Stomach (tissue), 9 donors: ENCODE results near the gene METRNL. TPM values are rescaled to one million over a fixed set of nuclear protein-coding genes. Genes with fewer than 3 reads are reported as not detected.

Experiments used
- DNase-seq, 2 donors: peaks; one replicate each; pipeline versions ENCODE4 v3.0.0 to v3.0.0-alpha.2; 2013 to 2019
- H3K27ac ChIP-seq, 5 donors: fragments of 200-600 bp in 4 of 5; sonication (generic) in 4 of 5; one replicate each; pipeline ENCODE4 v1.5.1; 2013 to 2019; ENCODE audit warnings: mild to moderate bottlenecking in 1 of 5, moderate library complexity in 1 of 5
- H3K27me3 ChIP-seq, 3 donors: fragments of 200-600 bp; sonication (generic); one replicate each; pipeline ENCODE4 v1.5.1; 2017 to 2019; ENCODE audit warnings: mixed run types in 1 of 3
- H3K36me3 ChIP-seq, 4 donors: fragments of 200-600 bp; sonication (generic); 1 replicate in 3 of 4; 2 replicates in 1 of 4; pipeline ENCODE4 v1.5.1; 2016 to 2019
- H3K4me1 ChIP-seq, 4 donors: fragments of 200-600 bp; sonication (generic); one replicate each; pipeline ENCODE4 v1.5.1; 2016 to 2019
- H3K4me3 ChIP-seq, 4 donors: fragments of 200-600 bp; sonication (generic) in 3 of 4; one replicate each; pipeline ENCODE4 v1.5.1; 2016 to 2019; ENCODE audit warnings: mild to moderate bottlenecking in 1 of 4
- H3K9me3 ChIP-seq, 4 donors: fragments of 200-600 bp; sonication (generic); one replicate each; pipeline ENCODE4 v1.5.1; 2016 to 2019
- CTCF ChIP-seq, 7 experiments: fragments of 450-650 bp in 4 of 7; fragments of 200-600 bp in 3 of 7; sonication (generic) in 3 of 7; IDR thresholded peaks; one replicate each; pipeline ENCODE4 v1.5.1; 2016 to 2019; ENCODE audit warnings: antibody characterized with exemption in 7 of 7, control low read depth in 2 of 7, mild to moderate bottlenecking in 1 of 7
- EP300 ChIP-seq: sonication (generic); formaldehyde crosslinking; IDR thresholded peaks from one replicate; pipeline ENCODE4 v1.6.1; 2017; ENCODE audit warnings: antibody characterized with exemption
- POLR2A ChIP-seq, 4 donors: fragments of 450-650 bp; IDR thresholded peaks; one replicate each; pipeline ENCODE4 v1.6.1; 2016; ENCODE audit warnings: antibody characterized with exemption in 4 of 4, control low read depth in 2 of 4, mild to moderate bottlenecking in 1 of 4, moderate library complexity in 1 of 4
- POLR2AphosphoS5 ChIP-seq, 3 donors: sonication (generic); formaldehyde crosslinking; IDR thresholded peaks; one replicate each; pipeline ENCODE4 v1.6.1; 2016; ENCODE audit warnings: antibody characterized with exemption in 3 of 3
- WGBS, 5 donors: extraction: QIAGEN DNeasy Blood & Tissue Kit in 3 of 5; methylation state at CpG; one replicate each; pipeline versions ENCODE4 v1.1.5 to v1.1.7; 2013 to 2018; 5-methylcytosine and 5-hydroxymethylcytosine counted together
- intact Hi-C: fragments of 100-400 bp; cut with DNase I; formaldehyde crosslinking; loops from one replicate; pipeline ENCODE4 v1.15.1; 2023; ENCODE audit warnings: low total_unique reads
- polyA plus RNA-seq, 3 donors: library from polyadenylated mRNA; stranded (reverse); fragments of 200-250 nt; gene quantifications; one replicate each; pipeline ENCODE4 v1.2.3, GENCODE V29; 2013
- total RNA-seq, 5 donors: library from RNA; depleted of rRNA; stranded (reverse); fragments of >200 nt; gene quantifications; one replicate each; pipeline versions ENCODE4 v1.1.0 to v1.2.3, GENCODE V29; 2014 to 2016
- donor health status: healthy with polysubstance abuse.
- donor health status: Bipolar disorder and iron deficiency.
- donor health status: healthy.

Gene METRNL
- total and polyA plus RNA-seq, 8 donors, result 25.7 to 452 (median 42.5) TPM

DNA sequence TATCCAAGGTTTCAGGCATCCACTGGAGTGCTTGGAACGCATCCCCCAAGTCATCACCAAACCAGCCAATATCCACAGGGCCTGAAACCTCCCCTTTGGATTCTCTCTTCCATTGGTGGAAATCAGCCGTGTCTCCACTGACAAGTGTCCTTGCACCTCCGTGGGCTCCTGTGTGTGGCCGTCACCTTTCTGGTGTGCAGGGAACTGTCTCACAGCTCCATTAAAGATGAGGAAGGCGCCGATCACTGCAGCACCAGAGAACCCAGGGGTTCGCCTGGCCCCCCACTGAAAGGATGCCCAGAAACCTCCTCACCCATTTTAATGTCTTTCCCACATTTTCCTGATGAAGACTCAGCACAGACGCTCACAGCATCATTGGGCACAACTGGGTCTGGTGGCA, 17.8 kb upstream of the METRNL start:
- no peak overlapping the region for H3K27ac ChIP-seq
- H3K4me3 ChIP-seq, result no peak overlapping the region
- H3K36me3 ChIP-seq, result no peaks in the 10 kb centered on the region
- H3K4me1 ChIP-seq, result peaks cover 5 to 15% (median 11%) of the 10 kb centered on the region in 4 donors
- no peaks in the 10 kb centered on the region for H3K27me3 ChIP-seq
- no peaks in the 10 kb centered on the region for H3K9me3 ChIP-seq
- TF ChIP-seq CTCF (IDR thresholded peaks at IDR 0.05) (no peak), POLR2A (IDR thresholded peaks at IDR 0.05) (no peak), EP300 (no peak)
- intact Hi-C loops, result no loop called here
- 87 to 91% (median 88%) methylated on average over 8 of the region's 8 CpGs for WGBS, 5 donors
- DNase-seq, result peak in 1 of 2 donors; percentile 14

- Histone ChIP-seq H3K4me3 (no peak overlapping the region), H3K27ac (no peak overlapping the region), H3K27me3 (no peaks in the 10 kb centered on the region), H3K4me1 (peaks cover 5 to 14% (median 10%) of the 10 kb centered on the region in 4 donors), H3K36me3 (no peaks in the 10 kb centered on the region), H3K9me3 (no peaks in the 10 kb centered on the region)
- TF ChIP-seq EP300 (no peak), POLR2A (IDR thresholded peaks at IDR 0.05) (no peak), POLR2AphosphoS5 (IDR thresholded peaks at IDR 0.05) (no peak), CTCF (IDR thresholded peaks at IDR 0.05) (no peak)
- no peak for DNase-seq
- intact Hi-C loops, result no loop called here
- WGBS, 5 donors, result 71 to 83% (median 75%) methylated on average over 13 to 24 of the region's 24 CpGs
Measured at GRCh38 chr17:83062011-83062817, 17.2 kb upstream of the METRNL start.

- Histone ChIP-seq H3K27me3 (no peaks in the 10 kb centered on the region), H3K4me3 (no peak overlapping the region), H3K9me3 (no peaks in the 10 kb centered on the region), H3K4me1 (peaks cover 5 to 14% (median 10%) of the 10 kb centered on the region in 4 donors), H3K27ac (no peak overlapping the region), H3K36me3 (no peaks in the 10 kb centered on the region)
- TF ChIP-seq POLR2A (IDR thresholded peaks at IDR 0.05), result no peak
- no peak for TF ChIP-seq EP300
- no peak for TF ChIP-seq POLR2AphosphoS5 (IDR thresholded peaks at IDR 0.05)
- TF ChIP-seq CTCF (IDR thresholded peaks at IDR 0.05), result no peak
- 84 to 90% (median 86%) methylated on average over 26 to 30 of the region's 30 CpGs for WGBS, 5 donors
- peak in 1 of 2 donors; percentile 20 for DNase-seq
- intact Hi-C loops, result no loop called here
Measured at GRCh38 chr17:83062818-83063671, 16.4 kb upstream of the METRNL start.

DNA sequence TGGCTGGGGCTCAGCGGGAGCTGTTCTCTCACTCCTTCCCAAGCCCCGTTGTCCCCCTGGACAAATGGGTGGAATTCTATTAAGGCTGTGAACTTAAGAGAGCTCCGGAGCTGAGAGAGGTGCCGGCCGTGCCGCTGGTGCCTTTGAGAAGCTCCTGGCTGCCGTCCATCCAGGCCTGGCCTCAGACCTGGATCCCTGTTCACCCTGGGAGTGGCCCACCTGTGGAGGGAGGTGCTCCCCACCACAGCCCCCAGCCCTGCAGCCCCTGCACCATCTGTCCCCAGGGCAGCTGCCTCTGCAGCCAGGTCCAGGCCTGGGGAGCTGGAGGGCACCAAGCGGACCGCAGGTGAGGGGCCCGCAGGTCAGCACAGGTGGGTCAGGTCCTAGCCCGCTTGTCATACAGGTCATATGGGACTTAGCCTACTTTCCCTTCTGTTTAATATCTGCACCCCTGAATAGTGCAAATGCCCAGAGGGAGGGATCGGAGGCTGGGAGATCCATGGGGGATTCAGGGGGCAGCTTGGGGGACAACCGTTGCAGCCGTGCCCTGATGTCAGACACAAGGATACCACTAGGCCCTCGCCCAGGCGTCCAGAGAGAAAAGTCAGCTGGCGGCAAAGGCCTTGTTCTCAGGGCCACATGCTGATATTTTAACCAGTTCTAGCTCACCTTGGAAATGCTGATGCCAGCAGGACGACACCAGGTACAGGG, 15.2 kb upstream of the METRNL start:
- H3K27ac ChIP-seq, result no peak overlapping the region

More for the DNA sequence above, 15.2 kb upstream of the METRNL start:
- Histone ChIP-seq H3K27me3 (no peaks in the 10 kb centered on the region), H3K4me1 (peaks cover 5 to 18% (median 12%) of the 10 kb centered on the region in 4 donors), H3K4me3 (no peak overlapping the region), H3K9me3 (no peaks in the 10 kb centered on the region), H3K36me3 (no peaks in the 10 kb centered on the region)
- WGBS, 5 donors, result 84 to 90% (median 85%) methylated on average over 18 of the region's 18 CpGs
- TF ChIP-seq POLR2AphosphoS5 (IDR thresholded peaks at IDR 0.05) (no peak), POLR2A (IDR thresholded peaks at IDR 0.05) (no peak), CTCF (IDR thresholded peaks at IDR 0.05) (no peak), EP300 (no peak)
- intact Hi-C loops, result no loop called here
- DNase-seq, result peak in 1 of 2 donors; percentile 24
